NCI-H1417 treated with DMSO at 0.1 percent for 48 hours (cell line): ENCODE results near the gene EPYC.
A peak's percentile ranks its signal among the peaks of the same experiment; 100 is the strongest.

Source experiments
- DNase-seq: peaks from one replicate; lab custom pipeline; 2025; lab: John Stamatoyannopoulos, UW

EPYC gene

GRCh38 chr12:90954921-90955320 is 49.9 kb downstream of the EPYC start, which contains the start of gene CCER1:
Gene CCER1, minus strand, starts transcription at chr12:90955176. Its CDS starts 434 bp downstream, at chr12:90954742.
- no peak for DNase-seq

- no peak for DNase-seq
Observed at GRCh38 chr12:90954428-90954827, 50.3 kb downstream of the EPYC start.

DNA sequence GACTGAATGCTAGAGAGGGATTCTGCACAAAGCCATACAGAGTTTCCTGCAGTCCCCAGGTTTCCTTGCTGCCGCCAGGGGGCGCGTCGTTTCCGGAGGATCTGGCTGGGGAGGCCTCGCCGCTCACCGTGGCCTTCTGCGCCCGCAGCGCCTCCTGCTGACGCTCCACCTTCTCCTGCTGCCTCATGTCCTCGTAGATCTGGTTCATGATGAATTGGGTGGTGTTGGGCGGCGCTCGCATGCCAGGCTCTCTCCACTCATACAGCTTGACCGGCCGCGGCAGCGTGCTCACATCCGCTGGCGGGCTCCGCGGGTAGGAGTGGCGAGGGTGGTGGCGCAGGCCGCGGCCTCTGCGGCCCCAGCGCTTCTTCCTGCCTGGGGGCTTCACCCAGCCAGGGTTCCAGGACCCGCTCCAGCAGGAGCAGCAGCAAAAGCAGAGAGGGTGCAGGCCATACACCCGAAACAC is 50.8 kb downstream of the EPYC start:
- DNase-seq: no peak

DNA sequence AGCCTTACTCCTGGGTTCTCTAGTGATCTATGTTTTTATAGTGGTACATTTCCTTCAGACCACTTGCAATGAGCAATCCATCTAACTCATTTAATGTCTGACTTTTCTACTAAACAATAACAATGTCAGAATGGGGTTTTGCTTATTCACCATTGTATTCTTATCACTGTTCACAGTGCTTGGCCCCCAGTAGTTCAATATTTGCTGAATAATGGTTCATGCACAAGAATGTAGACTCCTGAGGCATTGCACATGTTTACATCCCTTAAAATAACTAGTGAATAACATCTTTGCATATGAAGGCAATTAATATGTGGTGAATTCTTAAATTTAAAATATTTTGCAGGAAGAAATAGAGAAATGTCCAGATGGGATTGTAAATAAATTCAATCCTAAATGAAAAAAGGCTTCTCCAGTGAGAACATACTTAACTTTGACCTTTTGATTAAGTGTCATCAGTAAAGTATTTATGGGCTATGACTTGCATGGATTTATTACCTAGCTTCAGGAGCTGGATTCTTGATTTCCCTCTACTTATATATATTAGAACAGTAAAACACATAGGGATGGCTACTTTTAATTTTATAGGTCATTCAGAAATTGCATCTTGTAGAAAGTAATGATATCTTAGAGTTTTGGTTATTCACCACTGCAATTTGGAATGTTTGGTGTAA is 53.2 kb downstream of the EPYC start:
- DNase-seq: no peak

GRCh38 chr12:90947869-90948268 is 56.9 kb downstream of the EPYC start:
- no peak for DNase-seq

DNA sequence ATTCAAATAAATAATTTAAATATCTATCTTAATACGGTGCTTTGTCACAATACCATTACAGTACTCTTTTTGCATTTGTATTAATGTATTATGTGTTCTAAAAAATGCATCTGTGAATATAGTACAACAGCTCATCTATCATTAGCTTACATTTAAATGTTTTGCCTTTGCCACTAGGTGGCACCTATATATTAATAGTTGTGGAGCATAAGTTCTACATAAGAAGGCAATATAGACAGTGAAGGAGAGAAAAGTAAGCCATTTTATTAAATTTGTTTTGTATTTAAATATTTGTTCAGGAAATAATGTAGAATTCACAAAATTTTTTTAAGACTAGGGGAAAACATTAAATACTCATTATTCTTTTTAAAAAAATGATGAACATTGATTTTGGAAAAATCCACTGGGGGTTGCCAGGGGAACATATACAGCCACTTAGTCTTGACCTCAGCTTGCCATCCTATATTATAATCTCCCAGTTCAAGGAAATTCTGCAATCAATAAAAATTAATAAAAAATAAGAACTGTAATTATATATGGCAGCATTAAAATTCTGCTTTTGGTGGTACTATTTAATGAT is 59.6 kb downstream of the EPYC start:
- peak; percentile 7 for DNase-seq

DNA sequence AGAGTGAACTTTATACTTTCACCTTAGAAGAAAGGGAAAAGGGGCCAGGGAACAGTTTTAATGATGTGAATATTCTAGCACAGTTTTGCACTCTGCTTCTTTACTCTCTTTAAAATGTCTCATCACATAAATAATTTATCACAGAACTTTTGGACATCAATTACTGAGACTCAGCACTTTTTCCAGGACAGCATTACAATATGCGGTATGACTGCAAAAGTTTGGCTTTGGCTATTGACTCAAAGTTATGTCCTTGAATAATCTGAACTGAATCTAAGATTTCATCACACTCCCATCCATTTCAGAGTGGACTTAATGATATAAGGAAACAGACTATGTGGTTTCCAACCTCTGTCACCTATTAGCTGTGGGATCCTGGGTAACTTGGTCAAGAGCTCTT is 61.5 kb downstream of the EPYC start:
- DNase-seq: no peak

DNA sequence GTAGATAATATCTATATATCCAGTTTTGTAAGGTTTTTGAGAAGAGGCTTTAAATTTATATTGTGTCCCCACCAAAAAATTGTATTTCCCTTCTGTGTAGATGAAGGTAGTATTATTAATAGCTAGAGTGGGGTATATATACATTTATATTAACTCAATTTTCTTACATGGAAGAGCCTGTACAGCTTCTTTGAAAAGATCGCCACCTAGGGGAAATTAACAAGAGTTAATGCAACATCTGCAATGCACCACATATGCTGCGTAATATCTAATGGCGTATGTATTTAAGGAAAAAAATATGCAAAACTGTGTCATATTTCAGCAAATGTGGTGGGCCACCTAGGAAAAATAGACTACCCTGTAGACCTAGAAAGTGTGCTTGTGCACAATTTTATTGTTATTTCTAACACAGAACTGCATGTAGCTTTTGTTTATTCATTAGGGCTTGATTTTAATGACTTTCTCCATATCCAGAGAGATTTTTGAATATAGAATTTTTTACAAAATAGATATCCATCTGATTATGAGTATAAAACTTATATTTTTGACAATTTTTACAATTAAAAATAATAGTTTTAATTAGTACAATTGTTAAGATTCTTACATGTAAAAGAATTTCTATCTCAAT is 63.8 kb downstream of the EPYC start:
- peak; percentile 20 for DNase-seq

DNA sequence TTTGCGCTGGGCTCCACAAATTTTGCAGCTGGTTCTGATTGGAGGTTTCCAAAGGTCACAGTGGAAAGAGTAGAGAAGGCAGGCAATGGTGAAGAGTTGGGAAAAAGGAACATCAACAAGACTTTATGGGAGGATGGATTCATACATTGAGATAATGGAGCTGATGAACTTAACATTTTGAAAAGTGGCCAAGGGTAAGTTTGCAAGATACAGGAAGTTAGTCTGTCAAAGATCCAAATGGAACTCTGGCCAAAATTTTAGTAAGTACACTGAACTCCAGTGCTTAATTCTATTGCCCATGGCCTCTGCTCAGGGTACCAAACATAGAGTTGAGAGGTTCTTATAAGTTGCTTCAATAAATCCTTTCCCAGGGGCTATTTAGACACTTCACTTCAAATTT is 65.4 kb downstream of the EPYC start:
- no peak for DNase-seq

- no peak for DNase-seq
Observed at GRCh38 chr12:90938451-90938850, 66.3 kb downstream of the EPYC start.

DNA sequence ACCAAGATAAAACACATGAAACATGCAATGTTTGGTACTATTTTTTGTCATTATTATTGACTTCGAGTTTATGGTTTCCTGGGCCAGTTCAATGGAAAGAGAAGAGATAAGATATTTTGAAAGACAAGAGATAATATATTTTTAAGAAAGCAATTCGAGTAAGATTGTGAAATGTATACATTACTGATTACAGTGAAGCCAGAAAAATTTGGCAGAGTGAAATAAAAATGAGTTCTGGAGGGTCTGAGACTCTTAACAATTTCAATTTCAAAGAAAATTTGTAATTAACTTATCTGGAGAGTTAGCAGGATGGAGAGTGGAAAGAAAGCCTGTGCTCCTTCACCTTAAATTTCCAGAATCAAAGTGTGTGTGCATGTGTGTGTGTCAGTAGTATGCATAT is 67.1 kb downstream of the EPYC start:
- no peak for DNase-seq

DNA sequence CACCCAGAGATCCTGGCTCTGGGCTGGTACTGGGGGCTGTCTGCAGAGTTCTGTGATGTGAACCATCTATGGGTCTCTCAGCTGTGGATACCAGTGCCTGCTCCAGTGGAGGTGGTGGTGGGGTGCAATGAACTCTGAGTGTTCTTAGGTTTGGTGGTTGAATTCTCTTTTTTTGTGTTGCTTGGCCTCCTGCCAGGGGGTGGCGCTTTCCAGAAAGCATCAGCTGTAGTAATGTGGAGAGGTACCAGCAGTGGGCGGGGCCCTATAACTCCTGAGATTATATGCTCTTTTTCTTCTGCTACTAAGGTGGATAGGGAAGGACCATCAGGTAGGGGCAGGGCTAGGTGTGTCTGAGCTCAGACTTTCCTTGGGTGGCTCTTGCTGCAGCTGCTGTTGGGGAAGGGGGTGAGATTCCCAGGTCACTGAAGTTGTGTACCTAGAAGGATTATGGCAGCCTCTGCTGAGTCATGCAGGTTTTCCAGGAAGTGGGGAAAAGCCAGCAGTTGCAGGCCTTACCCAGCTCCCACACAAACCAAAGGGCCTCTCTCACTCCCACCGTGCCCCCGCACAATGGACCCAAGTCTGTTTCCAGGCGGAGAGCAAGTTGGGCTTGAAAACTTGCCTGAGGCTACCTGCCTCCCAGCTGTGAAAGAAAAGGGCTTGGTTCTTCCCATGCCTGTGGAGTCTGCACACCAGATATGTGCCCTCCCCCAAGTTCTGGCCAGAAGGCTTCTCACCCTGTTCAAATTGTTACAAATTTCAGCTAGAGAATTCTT is 68.4 kb downstream of the EPYC start:
- DNase-seq: no peak

GRCh38 chr12:90925562-90925961 is 79.2 kb downstream of the EPYC start:
- no peak for DNase-seq

DNA sequence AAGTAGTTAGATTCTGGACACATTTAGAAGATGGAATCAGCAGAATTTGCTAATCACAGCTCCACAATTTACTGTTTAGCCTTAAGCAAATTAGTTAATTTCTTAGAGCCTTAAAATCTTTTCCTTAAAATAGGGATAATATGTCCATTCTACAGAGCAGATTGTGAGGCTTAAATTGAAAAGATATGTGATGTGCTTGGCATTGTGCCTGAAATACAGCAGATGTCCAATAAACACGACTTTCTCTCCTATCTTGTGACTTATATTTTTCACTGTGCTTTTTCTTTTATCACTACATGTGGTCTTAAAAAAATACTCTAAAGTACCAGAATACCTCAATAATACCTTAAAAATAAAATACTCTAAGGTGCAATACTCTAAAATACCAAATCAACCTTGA is 80.4 kb downstream of the EPYC start:
- no peak for DNase-seq

DNA sequence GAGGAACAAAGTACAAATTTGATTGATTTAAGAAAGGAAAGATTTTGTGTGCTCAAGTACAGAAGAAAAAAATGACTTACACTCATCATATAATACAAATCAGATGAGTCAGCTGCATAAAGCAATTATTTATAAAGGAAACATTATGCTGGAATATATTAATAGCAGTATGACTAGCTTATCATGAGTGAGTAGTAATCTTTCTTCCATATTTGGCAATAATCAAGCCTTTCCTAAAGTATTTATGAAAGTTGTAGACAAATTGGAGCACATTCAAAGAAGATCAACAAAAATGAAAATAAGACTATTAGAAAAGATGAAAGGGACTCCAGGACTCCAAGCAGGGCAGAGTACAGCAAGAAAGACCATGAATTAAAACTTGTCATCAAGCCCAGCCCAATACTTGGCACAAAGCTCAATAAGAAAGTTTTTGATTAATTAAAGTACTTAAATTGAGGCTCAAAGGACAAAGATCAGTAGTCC is 82.6 kb downstream of the EPYC start:
- DNase-seq: no peak

DNA sequence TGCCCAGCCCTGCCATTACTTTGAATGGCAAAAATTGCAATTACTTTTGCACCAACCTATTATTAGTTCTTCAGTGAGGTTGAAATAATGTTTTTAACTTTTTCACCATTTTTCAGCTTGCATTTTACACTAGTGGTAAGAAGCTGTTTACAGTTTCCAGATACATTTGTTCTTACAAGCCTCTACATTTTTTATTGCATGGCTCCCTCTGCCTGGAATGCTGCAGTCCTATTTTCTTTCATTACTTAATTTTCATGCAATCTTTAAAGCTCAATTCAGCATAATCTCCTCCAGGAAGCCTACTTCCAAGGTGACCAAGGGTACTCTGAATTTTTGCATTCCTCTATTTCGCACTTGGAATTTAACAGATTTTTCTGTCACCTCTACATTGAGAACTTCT is 83.2 kb downstream of the EPYC start:
- DNase-seq: no peak

DNA sequence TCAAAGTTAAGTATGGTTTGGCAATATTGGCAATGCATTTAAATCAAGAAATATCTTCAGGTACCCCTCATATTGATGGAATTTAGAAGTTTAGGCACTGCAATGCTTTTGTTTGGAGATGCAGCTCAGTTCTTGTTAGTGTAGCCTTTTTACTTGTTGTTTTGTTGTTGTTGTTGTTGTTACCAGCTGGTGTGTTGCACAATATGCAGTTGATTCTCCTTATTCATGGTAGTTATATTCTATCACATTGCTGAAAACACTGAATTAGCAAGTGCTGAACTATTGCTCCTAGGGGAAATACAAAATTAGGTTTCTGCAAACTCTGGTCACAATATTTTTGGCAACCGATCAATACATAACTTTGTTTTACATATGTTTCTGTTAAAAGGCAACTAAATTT is 84.5 kb downstream of the EPYC start:
- no peak for DNase-seq

GRCh38 chr12:90917431-90917830 is 87.3 kb downstream of the EPYC start:
- no peak for DNase-seq

GRCh38 chr12:90916516-90916915 is 88.3 kb downstream of the EPYC start:
- DNase-seq: no peak

- DNase-seq: no peak
Observed at GRCh38 chr12:90915353-90915752, 89.4 kb downstream of the EPYC start.
